CD4-positive, alpha-beta T cell (primary cell): ENCODE results near the gene CSDE1. TPM values are rescaled to one million over a fixed set of nuclear protein-coding genes. Genes with fewer than 3 reads are reported as not detected.
"Not testable (repeated sequence)": the region's sequence is repeated elsewhere in the genome, so short reads cannot be mapped to it uniquely, and the experiment has no call there.

Experiments
- ATAC-seq: fragments of 200-7000 bp; cut with Tn5 transposase; one replicate; pipeline ENCODE4 v1.10.0; 2022; ENCODE audit warnings: mild to moderate bottlenecking; ENCODE audit not compliant: poor library complexity
- CTCF ChIA-PET: fragments of 350-600 bp; sonication (Branson Sonifier 250); formaldehyde crosslinking; loops from one replicate; lab custom pipeline; 2021; ENCODE audit warnings: antibody characterized with exemption, inconsistent platforms; lab: Charles Lee
- POLR2A ChIA-PET: fragments of 350-600 bp; sonication (Branson Sonifier 250); formaldehyde crosslinking; loops from one replicate; lab custom pipeline; 2021; ENCODE audit warnings: antibody characterized with exemption, inconsistent platforms; lab: Charles Lee
- DNase-seq, 14 experiments: peaks; one replicate each; pipeline ENCODE4 v3.0.0-alpha.2; 2013 to 2020; ENCODE audit warnings: mixed read lengths in 2 of 14
- H3K27ac ChIP-seq, 2 donors: one replicate each; pipeline versions ENCODE4 v1.5.1 to v1.7.0; 2013; ENCODE audit warnings: low read length in 2 of 2, low read depth in 1 of 2, mild to moderate bottlenecking in 1 of 2
- H3K27me3 ChIP-seq, 2 experiments: 1 replicate in 1 of 2; 2 replicates in 1 of 2; pipeline versions ENCODE4 v1.6.1 to v1.7.0; 2013; ENCODE audit warnings: low read length in 2 of 2, control low read depth in 1 of 2, mild to moderate bottlenecking in 1 of 2, moderate library complexity in 1 of 2; ENCODE audit not compliant: insufficient read depth in 2 of 2, control insufficient read depth in 1 of 2
- H3K36me3 ChIP-seq: one replicate; pipeline ENCODE4 v1.6.1; 2013; ENCODE audit warnings: low read length, control low read depth; ENCODE audit not compliant: insufficient read depth
- H3K4me1 ChIP-seq: one replicate; pipeline ENCODE4 v1.6.1; 2013; ENCODE audit warnings: low read length, control low read depth; ENCODE audit not compliant: insufficient read depth
- H3K4me3 ChIP-seq: one replicate; pipeline ENCODE4 v1.5.1; 2013; ENCODE audit warnings: mild to moderate bottlenecking, low read length, moderate library complexity
- H3K9me3 ChIP-seq, 2 experiments: 1 replicate in 1 of 2; 2 replicates in 1 of 2; pipeline versions ENCODE4 v1.6.1 to v1.7.0; 2013; ENCODE audit warnings: low read length in 2 of 2, mild to moderate bottlenecking in 2 of 2, control low read depth in 1 of 2, moderate library complexity in 1 of 2; ENCODE audit not compliant: control insufficient read depth in 1 of 2, insufficient read depth in 1 of 2
- H3K27ac Mint-ChIP-seq: one replicate; pipeline ENCODE4 v1.8.0; 2020; ENCODE audit warnings: mixed read lengths
- H3K27me3 Mint-ChIP-seq: one replicate; pipeline ENCODE4 v1.8.0; 2021; ENCODE audit warnings: mixed read lengths
- H3K36me3 Mint-ChIP-seq: one replicate; pipeline ENCODE4 v1.8.0; 2021; ENCODE audit warnings: low read depth, mixed read lengths
- H3K4me1 Mint-ChIP-seq: one replicate; pipeline ENCODE4 v1.8.0; 2021; ENCODE audit warnings: low read depth, mixed read lengths
- H3K4me3 Mint-ChIP-seq: one replicate; pipeline ENCODE4 v1.8.0; 2020; ENCODE audit warnings: mild to moderate bottlenecking, mixed read lengths
- H3K9me3 Mint-ChIP-seq: one replicate; pipeline ENCODE4 v1.8.0; 2020; ENCODE audit warnings: mixed read lengths
- intact Hi-C, 2 experiments: fragments of 100-400 bp; cut with DNase I in 1 of 2; cut with micrococcal nuclease in 1 of 2; formaldehyde crosslinking; loops; one replicate each; pipeline versions ENCODE4 v1.15.1 to v1.9.0; 2023 to 2025; cut with DNase I, micrococcal nuclease
- total RNA-seq, 174 experiments: library from RNA in 2 of 174; stranded (reverse) in 2 of 174; gene quantifications; one replicate each; pipeline ENCODE4 v1.2.3 and lab custom pipeline; 2021 to 2026
- TF ChIP-seq, protein P1 (sequence below): fragments of 200-600 bp; IDR thresholded peaks from one replicate; pipeline ENCODE4 v1.8.0; 2022; ENCODE audit warnings: antibody characterized with exemption, mild to moderate bottlenecking

Gene CSDE1
- total RNA-seq, 2 experiments from 2014 or later, result 725 to 731 TPM

DNA sequence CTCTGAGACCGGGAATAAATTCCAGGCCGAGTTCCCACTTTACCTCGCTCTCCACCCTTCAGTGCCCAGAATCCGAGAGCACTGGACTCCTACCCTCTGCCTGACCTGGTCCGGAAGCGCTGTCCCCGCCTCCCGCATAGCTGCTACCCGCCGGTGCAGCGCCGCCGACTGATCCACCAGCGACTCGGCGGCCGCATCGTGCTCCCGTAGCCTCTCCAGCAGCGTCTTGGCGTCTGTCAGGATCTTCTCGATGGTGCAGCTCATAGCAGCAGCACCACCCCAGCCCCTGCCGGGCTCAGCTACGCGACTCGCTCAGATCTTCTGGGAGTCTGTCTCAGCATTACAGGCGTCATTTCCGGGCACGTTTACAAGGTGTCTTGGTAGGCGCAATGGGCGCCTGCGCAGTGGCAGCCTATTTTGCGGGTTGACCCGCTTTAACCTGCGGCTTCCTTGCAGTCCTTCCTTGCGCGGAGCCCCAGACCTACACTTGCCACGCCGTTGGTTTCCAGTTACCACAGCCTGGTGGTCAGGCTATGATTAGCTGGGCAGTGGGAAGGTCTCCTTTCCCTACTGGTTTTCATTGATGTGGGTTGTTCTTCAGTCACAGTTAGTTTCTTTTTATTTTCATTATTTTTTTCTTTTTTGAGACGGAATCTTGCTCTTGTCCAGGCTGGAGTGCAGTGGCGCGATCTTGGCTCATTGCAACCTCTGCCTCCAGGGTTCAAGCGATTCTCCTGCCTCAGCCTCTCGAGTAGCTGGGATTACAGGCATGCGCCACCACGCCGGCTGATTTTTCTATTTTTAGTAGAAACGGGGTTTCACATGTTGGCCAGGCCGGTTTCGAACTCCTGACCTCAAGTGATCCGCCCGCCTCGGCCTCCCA is 22.8 kb upstream of the CSDE1 start, which contains the start of gene SIKE1:
Gene SIKE1 (minus strand): TSS at position 342 of the 883 bp plus-strand sequence. CDS start 78 bp downstream, at position 264.
- ChIA-PET POLR2A (interaction anchor here (0.8 to 2.7 kb wide), 14 partner anchors 10 to 968 kb away, joined by 3 to 39 read pairs (median 4); partner anchors contain the start of genes BCAS2, CSDE1, NRAS and RSBN1), CTCF (interaction anchor here (0.7 to 1.0 kb wide), 4 partner anchors 21 to 281 kb away, joined by 3 to 5 read pairs (median 3); partner anchors contain the start of gene CSDE1)
- Histone ChIP-seq H3K4me1 (peaks cover 11% of the 10 kb centered on the region), H3K4me3 (peak within 1 kb of the TSS; percentile 84), H3K27ac (peak within 1 kb of the TSS; percentile 88 to 90), H3K36me3 (peaks cover 23% of the 10 kb centered on the region), H3K27me3 (no peaks in the 10 kb centered on the region), H3K9me3 (no peaks in the 10 kb centered on the region)
- Mint-ChIP-seq H3K4me1 (peaks cover 36% of the 10 kb centered on the region), H3K27ac (peak within 1 kb of the TSS; percentile 96), H3K36me3 (peaks cover 52% of the 10 kb centered on the region), H3K4me3 (peak within 1 kb of the TSS; percentile 100), H3K27me3 (no peaks in the 10 kb centered on the region), H3K9me3 (peaks cover 1% of the 10 kb centered on the region)
- TF ChIP-seq, protein P1, sequence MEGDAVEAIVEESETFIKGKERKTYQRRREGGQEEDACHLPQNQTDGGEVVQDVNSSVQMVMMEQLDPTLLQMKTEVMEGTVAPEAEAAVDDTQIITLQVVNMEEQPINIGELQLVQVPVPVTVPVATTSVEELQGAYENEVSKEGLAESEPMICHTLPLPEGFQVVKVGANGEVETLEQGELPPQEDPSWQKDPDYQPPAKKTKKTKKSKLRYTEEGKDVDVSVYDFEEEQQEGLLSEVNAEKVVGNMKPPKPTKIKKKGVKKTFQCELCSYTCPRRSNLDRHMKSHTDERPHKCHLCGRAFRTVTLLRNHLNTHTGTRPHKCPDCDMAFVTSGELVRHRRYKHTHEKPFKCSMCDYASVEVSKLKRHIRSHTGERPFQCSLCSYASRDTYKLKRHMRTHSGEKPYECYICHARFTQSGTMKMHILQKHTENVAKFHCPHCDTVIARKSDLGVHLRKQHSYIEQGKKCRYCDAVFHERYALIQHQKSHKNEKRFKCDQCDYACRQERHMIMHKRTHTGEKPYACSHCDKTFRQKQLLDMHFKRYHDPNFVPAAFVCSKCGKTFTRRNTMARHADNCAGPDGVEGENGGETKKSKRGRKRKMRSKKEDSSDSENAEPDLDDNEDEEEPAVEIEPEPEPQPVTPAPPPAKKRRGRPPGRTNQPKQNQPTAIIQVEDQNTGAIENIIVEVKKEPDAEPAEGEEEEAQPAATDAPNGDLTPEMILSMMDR, result no peak
- ATAC-seq (peak; percentile 98), DNase-seq (peak; percentile 87 to 98 (median 92))
- intact Hi-C loops, result loop anchor here (1.0 to 10.0 kb wide), 7 partner anchors 22 to 314 kb away; partner anchors contain the start of genes BCAS2 (in 1 of the 2), CSDE1 (in 1 of the 2) and NRAS (in 1 of the 2)

DNA sequence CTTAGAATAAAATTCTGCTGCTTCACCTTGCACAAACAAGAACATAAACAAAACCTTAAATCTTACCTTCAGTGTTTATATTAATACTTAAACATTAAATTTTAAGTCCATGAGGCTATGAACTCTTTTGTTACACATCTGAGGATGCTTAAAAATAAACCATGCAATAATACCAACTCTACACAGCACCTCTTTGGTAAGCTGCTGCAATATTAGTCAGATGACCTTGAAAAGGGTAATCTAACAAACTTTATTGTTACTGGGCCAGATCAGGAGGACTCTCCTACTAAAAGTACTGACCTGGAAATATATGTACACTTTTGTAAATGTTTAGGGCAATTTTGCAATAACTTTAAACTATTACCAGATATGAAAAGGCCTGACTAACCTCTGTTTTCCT is 21.9 kb upstream of the CSDE1 start:
- Histone ChIP-seq H3K27ac (peak overlapping the region; percentile 88 to 90), H3K27me3 (no peaks in the 10 kb centered on the region), H3K4me3 (peak overlapping the region; percentile 84), H3K4me1 (peaks cover 11% of the 10 kb centered on the region), H3K9me3 (no peaks in the 10 kb centered on the region), H3K36me3 (peaks cover 32% of the 10 kb centered on the region)
- TF ChIP-seq, protein P1, result no peak
- intact Hi-C loops, result loop anchor here (1.0 to 10.0 kb wide), 9 partner anchors 21 to 1387 kb away; partner anchors contain the start of genes BCAS2 (in 1 of the 2), CSDE1 (in 1 of the 2), MAGI3 (in 1 of the 2) and NRAS (in 1 of the 2)
- DNase-seq, result no peak
- H3K27me3 Mint-ChIP-seq, result no peaks in the 10 kb centered on the region
- ChIA-PET POLR2A (interaction anchor here (0.8 to 2.7 kb wide), 10 partner anchors 9 to 319 kb away, joined by 3 to 39 read pairs (median 8); partner anchors contain the start of genes BCAS2, CSDE1, NRAS and TRIM33), CTCF (interaction anchor here (0.7 to 1.0 kb wide), 2 partner anchors 20 to 282 kb away, joined by 3 read pairs; no protein-coding TSS in a partner anchor)
- H3K36me3 Mint-ChIP-seq, result peaks cover 61% of the 10 kb centered on the region
- H3K4me1 Mint-ChIP-seq, result peaks cover 36% of the 10 kb centered on the region
- peak overlapping the region; percentile 96 for H3K27ac Mint-ChIP-seq
- ATAC-seq, result no peak
- no peaks in the 10 kb centered on the region for H3K9me3 Mint-ChIP-seq
- H3K4me3 Mint-ChIP-seq, result peak overlapping the region; percentile 100

DNA sequence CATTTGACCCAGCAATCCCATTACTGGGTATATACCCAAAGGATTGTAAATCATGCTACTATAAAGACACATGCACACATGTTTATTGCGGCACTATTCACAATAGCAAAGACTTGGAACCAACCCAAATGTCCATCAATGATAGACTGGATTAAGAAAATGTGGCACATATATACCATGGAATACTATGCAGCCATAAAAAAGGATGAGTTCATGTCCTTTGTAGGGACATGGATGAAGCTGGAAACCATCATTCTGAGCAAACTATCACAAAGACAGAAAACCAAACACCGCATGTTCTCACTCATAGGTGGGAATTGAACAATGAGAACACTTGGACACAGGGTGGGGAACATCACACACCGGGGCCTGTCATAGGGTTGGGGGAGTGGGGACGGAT is 18.9 kb upstream of the CSDE1 start:
- H3K27ac Mint-ChIP-seq, DNase-seq, H3K27ac ChIP-seq, H3K27me3 Mint-ChIP-seq, H3K27me3 ChIP-seq, CTCF ChIA-PET, H3K9me3 Mint-ChIP-seq, H3K4me3 ChIP-seq, ATAC-seq, H3K4me3 Mint-ChIP-seq, H3K9me3 ChIP-seq, POLR2A ChIA-PET: not testable (repeated sequence)
- Mint-ChIP-seq H3K36me3 (peaks cover 90% of the 10 kb centered on the region), H3K4me1 (peaks cover 36% of the 10 kb centered on the region)
- peaks cover 11% of the 10 kb centered on the region for H3K4me1 ChIP-seq
- peaks cover 60% of the 10 kb centered on the region for H3K36me3 ChIP-seq
- intact Hi-C loops, result loop anchor here in 1 of 2 experiments (5.0 kb wide), 1 partner anchor 1384 kb away; the partner anchor contains the start of gene MAGI3
